Activated CD8-positive, alpha-beta memory T cell treated with anti-CD3 and anti-CD28 coated beads for 4 hours (primary cell): ENCODE measurements around the gene KCND2.
A peak's percentile ranks its signal among the peaks of the same experiment; 100 is the strongest.
"Not testable (repeated sequence)": the region's sequence is repeated elsewhere in the genome, so short reads cannot be mapped to it uniquely, and the experiment has no call there.

Experiments
- DNase-seq, 2 donors: peaks; one replicate each; pipeline ENCODE4 v3.0.0-alpha.2; 2020; ENCODE audit warnings: low read depth in 2 of 2

The KCND2 gene

GRCh38 chr7:120742372-120742771 lies 469.4 kb downstream of the KCND2 start:
- DNase-seq = no peak

GRCh38 chr7:120743128-120743527 lies 470.2 kb downstream of the KCND2 start:
- DNase-seq = no peak

- no peak for DNase-seq
These were observed 487.1 kb downstream of the KCND2 start for GRCh38 chr7:120760050-120760449.

GRCh38 chr7:120760851-120761250 lies 487.9 kb downstream of the KCND2 start:
- DNase-seq = no peak

GRCh38 chr7:120770206-120770605 lies 497.2 kb downstream of the KCND2 start:
- no peak for DNase-seq

GRCh38 chr7:120774481-120774880 lies 501.5 kb downstream of the KCND2 start:
- no peak for DNase-seq

- DNase-seq = no peak
These were observed 502.8 kb downstream of the KCND2 start for GRCh38 chr7:120775755-120776154.

- not testable (repeated sequence) for DNase-seq
These were observed 506.1 kb downstream of the KCND2 start for GRCh38 chr7:120779078-120779477.

GRCh38 chr7:120780451-120780850 lies 507.5 kb downstream of the KCND2 start:
- DNase-seq = not testable (repeated sequence)

GRCh38 chr7:120780938-120781337 lies 508.0 kb downstream of the KCND2 start:
- DNase-seq = no peak

- DNase-seq = not testable (repeated sequence)
These were observed 508.9 kb downstream of the KCND2 start for GRCh38 chr7:120781924-120782323.

- no peak for DNase-seq
These were observed 510.3 kb downstream of the KCND2 start for GRCh38 chr7:120783273-120783672.

GRCh38 chr7:120783721-120784120 lies 510.7 kb downstream of the KCND2 start:
- DNase-seq = no peak

GRCh38 chr7:120785095-120785494 lies 512.1 kb downstream of the KCND2 start:
- no peak for DNase-seq

- peak; percentile 13 to 17 for DNase-seq
These were observed 519.3 kb downstream of the KCND2 start for GRCh38 chr7:120792091-120792860.

- DNase-seq = no peak
These were observed 519.8 kb downstream of the KCND2 start for GRCh38 chr7:120792861-120793130.

GRCh38 chr7:120793213-120793936 lies 520.4 kb downstream of the KCND2 start:
- no peak for DNase-seq

- DNase-seq = no peak
These were observed 521.2 kb downstream of the KCND2 start for GRCh38 chr7:120794106-120794729.

- DNase-seq = no peak
These were observed 524.2 kb downstream of the KCND2 start for GRCh38 chr7:120797026-120797645.

GRCh38 chr7:120799147-120799546 lies 526.2 kb downstream of the KCND2 start:
- no peak for DNase-seq
